Activated T-helper 1 cell treated with anti-CD3 and anti-CD28 coated beads, Interleukin-12 subunit alpha, Interleukin-12 subunit beta, Interleukin-2, Interleukin-4 antibody, amounts not matched to agents 30 ng/mL and 10 ng/mL and 1 ng/mL, durations not matched to agents 14 hours and 24 hours and 36 hours (primary cell): ENCODE data around the gene HAPLN3. TPM values are rescaled to one million over a fixed set of nuclear protein-coding genes. Genes with fewer than 3 reads are reported as not detected.
A peak's percentile ranks its signal among the peaks of the same experiment; 100 is the strongest.

Source experiments
- DNase-seq: peaks from one replicate; pipeline ENCODE4 v3.0.0; 2021; ENCODE audit warnings: low spot score
- H3K27ac Mint-ChIP-seq: one replicate; pipeline ENCODE4 v1.8.0; 2021; ENCODE audit warnings: mild to moderate bottlenecking, mixed read lengths
- H3K27me3 Mint-ChIP-seq: one replicate; pipeline ENCODE4 v1.8.0; 2022; ENCODE audit warnings: mild to moderate bottlenecking, moderate library complexity, mixed read lengths; ENCODE audit not compliant: insufficient read depth
- H3K36me3 Mint-ChIP-seq: one replicate; pipeline ENCODE4 v1.8.0; 2021; ENCODE audit warnings: low read depth, mixed read lengths
- H3K4me1 Mint-ChIP-seq: one replicate; pipeline ENCODE4 v1.8.0; 2021; ENCODE audit warnings: low read depth, mixed read lengths
- H3K4me3 Mint-ChIP-seq: one replicate; pipeline ENCODE4 v1.8.0; 2021; ENCODE audit warnings: mild to moderate bottlenecking, moderate library complexity, mixed read lengths
- H3K9me3 Mint-ChIP-seq: one replicate; pipeline ENCODE4 v1.8.0; 2021; ENCODE audit warnings: mixed read lengths
- intact Hi-C: fragments of 100-400 bp; cut with micrococcal nuclease; formaldehyde crosslinking; loops from one replicate; pipeline ENCODE4 v1.15.1; 2024
- total RNA-seq: library from RNA; stranded (reverse); gene quantifications from 2 replicates; pipeline ENCODE4 v1.2.3, GENCODE V29; 2022

Gene HAPLN3
- total RNA-seq, 1 donor from 2014 or later, result 85.8 TPM

DNA sequence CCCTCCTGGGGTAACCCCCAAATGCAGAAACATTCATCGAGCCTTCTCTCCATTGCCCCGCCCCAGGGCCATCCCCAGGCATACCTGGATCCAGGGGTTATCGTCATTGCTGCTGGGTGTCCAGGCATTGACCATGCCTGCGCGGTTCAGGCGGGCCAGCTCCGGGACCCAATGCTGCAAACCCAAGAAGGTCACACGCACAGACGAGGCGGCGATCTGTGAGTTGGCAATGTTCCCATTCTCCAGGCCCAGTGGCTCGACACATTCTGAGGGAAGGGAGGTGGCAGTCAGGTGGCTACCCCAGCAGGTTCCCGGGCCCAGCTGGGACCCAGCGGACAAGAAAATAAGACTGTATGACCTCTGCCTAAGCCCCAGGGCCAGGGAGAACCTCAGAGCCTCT, 11.8 kb upstream of the HAPLN3 start:
- Mint-ChIP-seq H3K36me3 (no peaks in the 10 kb centered on the region), H3K27ac (no peak overlapping the region), H3K9me3 (no peaks in the 10 kb centered on the region), H3K4me3 (no peak overlapping the region), H3K27me3 (peaks cover 8% of the 10 kb centered on the region), H3K4me1 (peaks cover 32% of the 10 kb centered on the region)
- DNase-seq, result no peak
- intact Hi-C loops, result no loop called here

DNA sequence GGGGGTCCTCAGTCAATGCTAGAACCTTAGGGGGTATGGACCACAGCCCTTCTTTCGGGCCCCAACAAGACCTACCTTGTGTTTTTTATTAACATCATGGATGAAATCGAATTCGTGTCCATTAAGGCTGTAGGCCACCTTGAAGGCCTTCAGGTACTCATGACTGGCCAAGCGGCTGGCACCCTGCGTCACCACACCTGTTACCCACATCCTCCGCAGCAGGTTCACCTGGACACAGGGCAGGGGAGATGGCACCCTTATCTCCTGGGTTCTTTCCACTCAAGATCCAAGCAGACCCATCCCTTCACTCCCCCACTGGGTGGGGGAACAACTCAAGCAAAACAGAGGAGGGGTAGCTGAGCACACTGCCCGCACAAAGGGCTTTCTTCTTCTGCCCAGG, 11.2 kb upstream of the HAPLN3 start:
- H3K9me3 Mint-ChIP-seq, result no peaks in the 10 kb centered on the region
- no peaks in the 10 kb centered on the region for H3K36me3 Mint-ChIP-seq
- peaks cover 4% of the 10 kb centered on the region for H3K27me3 Mint-ChIP-seq
- peaks cover 28% of the 10 kb centered on the region for H3K4me1 Mint-ChIP-seq
- no peak for DNase-seq
- intact Hi-C loops, result no loop called here
- no peak overlapping the region for H3K27ac Mint-ChIP-seq
- no peak overlapping the region for H3K4me3 Mint-ChIP-seq

DNA sequence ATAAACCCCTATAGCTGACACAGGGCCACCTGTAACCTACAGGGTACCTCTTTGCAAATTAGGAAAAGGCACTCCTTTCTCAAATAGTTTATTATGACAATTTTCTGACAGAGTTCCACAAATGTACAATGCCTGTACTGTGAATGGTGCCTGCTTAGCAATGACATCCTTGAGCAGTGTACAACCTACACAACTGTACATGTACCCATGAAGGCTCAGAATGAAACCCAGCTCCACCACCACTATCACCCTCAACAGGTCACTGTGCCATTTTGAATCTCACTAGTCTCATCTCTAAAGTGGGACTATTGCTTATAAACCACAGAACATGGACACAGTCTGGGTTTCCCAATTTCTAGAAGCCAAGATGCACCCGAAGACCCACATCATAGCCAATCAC, 10.8 kb upstream of the HAPLN3 start:
- Mint-ChIP-seq H3K27me3 (peaks cover 4% of the 10 kb centered on the region), H3K9me3 (no peaks in the 10 kb centered on the region), H3K4me3 (no peak overlapping the region), H3K27ac (no peak overlapping the region), H3K36me3 (no peaks in the 10 kb centered on the region), H3K4me1 (peaks cover 27% of the 10 kb centered on the region)
- intact Hi-C loops, result no loop called here
- no peak for DNase-seq

DNA sequence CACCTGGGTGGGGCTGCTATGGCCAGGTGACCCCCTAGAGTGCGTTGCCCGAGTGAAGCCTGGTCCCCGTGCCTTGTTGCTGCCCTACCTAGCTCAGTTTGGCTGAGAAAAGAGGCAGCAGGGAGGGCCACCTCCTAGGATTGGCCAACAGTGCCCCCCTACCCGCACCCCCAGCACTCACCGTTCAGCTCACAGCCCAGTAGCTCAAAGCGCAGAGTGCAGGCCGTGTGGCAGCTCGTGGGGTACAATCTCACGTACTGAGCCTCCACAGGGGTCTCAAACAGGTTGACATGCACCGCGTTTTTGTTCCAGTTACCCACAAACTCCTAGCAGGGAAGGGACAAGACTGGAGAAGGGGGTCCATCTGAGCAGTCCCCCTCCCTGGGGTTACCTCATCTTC, 10.2 kb upstream of the HAPLN3 start:
- Mint-ChIP-seq H3K9me3 (no peaks in the 10 kb centered on the region), H3K4me1 (peaks cover 22% of the 10 kb centered on the region), H3K27ac (no peak overlapping the region), H3K27me3 (no peaks in the 10 kb centered on the region), H3K36me3 (no peaks in the 10 kb centered on the region), H3K4me3 (no peak overlapping the region)
- intact Hi-C loops, result loop anchor here (2.0 kb wide), 1 partner anchor 183 kb away; the partner anchor contains the start of gene ABHD2
- DNase-seq, result no peak

DNA sequence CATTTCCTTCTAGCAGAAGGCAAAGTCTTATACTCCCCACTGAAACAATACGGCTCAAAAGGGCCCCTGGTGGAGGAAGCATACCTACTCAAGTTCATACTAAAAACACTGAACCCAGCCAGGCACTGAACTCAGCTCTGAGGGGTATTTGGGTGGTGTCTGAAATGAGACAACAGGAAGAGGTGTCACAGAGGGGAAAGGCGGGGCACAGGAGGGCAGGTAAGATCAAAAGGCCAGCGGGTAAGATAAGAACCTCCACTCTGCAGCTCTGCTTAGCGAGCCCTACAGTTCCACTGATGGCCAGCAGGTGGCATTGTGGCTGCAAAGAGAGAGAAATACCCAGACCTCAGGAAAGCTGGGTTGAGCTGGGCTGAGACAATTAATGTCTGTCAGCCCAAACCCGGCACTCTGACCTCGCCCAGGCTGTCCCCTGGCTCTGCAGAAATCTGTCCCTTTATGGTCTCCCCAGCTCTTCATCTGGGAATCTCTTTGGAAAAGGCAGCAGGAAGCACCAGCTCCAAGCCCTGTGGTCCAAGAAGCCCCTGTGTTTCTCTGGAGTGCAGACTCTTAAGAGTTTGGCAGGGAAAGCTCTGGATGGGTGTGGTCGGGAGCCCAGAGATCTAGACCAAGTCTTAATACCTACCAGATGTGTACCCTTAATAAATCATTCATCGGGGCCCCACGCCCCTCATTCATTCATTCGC, 9.4 kb upstream of the HAPLN3 start:
- Mint-ChIP-seq H3K27ac (peak overlapping the region; percentile 19), H3K9me3 (no peaks in the 10 kb centered on the region), H3K4me3 (no peak overlapping the region), H3K36me3 (no peaks in the 10 kb centered on the region), H3K4me1 (peaks cover 22% of the 10 kb centered on the region), H3K27me3 (no peaks in the 10 kb centered on the region)
- intact Hi-C loops, result loop anchor here (1.0 to 2.0 kb wide), 6 partner anchors 9 to 273 kb away; partner anchors contain the start of genes ABHD2 and MFGE8
- peak; percentile 86 for DNase-seq

DNA sequence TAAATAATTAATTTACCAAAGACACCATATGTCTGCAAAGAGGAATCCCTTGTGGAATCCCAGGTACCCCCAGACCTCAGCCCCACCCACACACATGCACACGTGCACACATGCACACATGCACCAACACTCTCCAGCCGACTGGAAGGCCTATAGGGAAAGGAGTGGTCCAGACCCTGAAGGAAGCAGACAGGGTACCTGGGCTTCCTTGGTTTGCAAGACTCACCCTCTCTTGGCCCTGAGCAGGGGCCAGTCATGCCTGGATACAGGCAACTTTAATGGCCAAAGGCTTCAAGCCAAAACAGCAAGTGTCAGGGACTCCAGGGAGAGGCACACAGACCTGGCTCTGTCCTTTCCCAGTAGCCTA, 8.9 kb upstream of the HAPLN3 start:
- no peaks in the 10 kb centered on the region for H3K36me3 Mint-ChIP-seq
- no peaks in the 10 kb centered on the region for H3K27me3 Mint-ChIP-seq
- H3K4me1 Mint-ChIP-seq, result peaks cover 22% of the 10 kb centered on the region
- H3K4me3 Mint-ChIP-seq, result no peak overlapping the region
- H3K9me3 Mint-ChIP-seq, result no peaks in the 10 kb centered on the region
- H3K27ac Mint-ChIP-seq, result no peak overlapping the region
- no peak for DNase-seq
- intact Hi-C loops, result loop anchor here (1.0 to 2.0 kb wide), 6 partner anchors 9 to 273 kb away; partner anchors contain the start of genes ABHD2 and MFGE8

DNA sequence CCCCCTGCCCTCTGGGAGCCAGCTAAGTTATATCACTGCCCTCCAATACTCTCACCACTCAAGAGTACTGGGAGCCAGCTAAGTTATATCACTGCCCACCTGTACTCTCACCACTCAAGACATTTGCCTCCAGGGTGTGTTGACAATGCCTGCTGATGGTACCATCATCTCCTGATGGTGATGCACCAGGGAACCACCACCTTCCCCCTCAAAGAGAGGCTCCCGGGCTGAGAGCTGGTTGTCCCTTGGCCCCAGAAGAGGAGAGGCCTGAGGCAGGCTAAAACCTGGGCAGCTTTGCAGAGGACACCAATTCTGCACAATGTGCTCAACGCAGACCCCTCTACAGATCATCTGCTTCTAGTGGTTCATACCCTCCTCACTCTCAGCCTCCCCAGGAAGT, 7.5 kb upstream of the HAPLN3 start:
- DNase-seq, result no peak
- intact Hi-C loops, result no loop called here
- Mint-ChIP-seq H3K36me3 (no peaks in the 10 kb centered on the region), H3K27me3 (no peaks in the 10 kb centered on the region), H3K9me3 (no peaks in the 10 kb centered on the region), H3K4me3 (no peak overlapping the region), H3K4me1 (peaks cover 22% of the 10 kb centered on the region), H3K27ac (no peak overlapping the region)

DNA sequence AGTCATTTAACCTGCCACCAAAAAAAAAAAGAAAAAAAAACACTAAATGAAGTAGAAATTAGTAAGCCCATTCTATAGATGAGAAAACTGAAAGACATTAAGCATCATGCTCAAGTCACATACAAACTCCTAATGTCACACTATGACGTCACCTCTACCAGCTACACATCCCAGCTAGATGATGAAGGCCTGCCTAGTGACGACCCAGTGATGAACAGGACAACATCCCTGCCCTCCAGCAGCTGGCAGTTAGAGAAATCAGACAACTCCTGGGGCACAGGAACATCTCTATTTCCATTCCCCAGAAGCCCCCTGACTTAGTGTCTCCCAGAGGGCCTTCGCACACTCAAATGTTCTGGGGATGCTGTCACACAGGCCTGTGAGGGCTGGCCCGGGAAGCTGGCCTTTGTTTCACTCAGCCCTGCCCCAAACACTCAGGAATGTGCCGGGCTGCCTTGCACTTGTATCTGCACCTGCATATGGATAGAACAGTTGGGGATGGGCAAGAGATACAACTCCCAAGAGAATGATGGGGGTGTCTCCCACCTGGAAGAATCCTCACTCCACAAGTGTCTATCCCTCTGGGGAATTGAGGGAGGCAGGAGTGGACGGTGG, 7.0 kb upstream of the HAPLN3 start:
- Mint-ChIP-seq H3K27ac (no peak overlapping the region), H3K36me3 (no peaks in the 10 kb centered on the region), H3K27me3 (no peaks in the 10 kb centered on the region), H3K4me3 (no peak overlapping the region), H3K4me1 (peaks cover 28% of the 10 kb centered on the region), H3K9me3 (no peaks in the 10 kb centered on the region)
- intact Hi-C loops, result no loop called here
- no peak for DNase-seq

DNA sequence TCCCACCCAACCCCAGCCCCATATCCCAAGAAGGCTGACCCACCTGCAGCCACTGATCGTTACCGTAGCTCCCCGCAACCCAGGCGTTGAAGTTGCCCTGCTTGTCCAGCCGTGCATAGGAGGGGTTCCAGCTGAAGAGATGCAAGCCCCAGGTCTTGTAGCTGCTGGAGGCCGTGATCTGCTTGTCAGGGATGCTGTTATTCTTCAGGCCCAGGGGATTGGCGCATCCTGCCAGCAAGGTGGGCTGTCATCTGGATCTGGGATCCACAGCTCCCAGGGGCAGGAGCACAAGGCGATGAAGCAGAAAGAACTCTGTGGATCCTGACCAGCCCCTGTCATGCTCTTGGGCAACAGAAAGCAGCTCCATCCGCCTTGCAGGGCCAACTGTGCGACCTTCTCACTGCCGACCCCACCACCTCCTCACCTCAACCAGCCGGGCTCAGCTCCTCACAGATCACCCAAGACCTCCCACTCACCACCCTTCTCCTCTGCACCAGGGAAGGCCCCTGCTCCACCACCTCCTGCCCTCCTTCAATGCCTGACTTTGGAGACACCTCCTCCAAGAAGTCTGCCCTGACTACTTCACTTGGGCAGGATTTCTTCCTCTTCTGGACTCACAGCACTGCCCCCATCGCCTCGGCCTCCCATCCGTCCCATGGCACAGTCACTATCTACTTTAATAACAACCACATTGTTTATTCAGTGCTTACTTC, 6.3 kb upstream of the HAPLN3 start:
- H3K36me3 Mint-ChIP-seq, result no peaks in the 10 kb centered on the region
- no peaks in the 10 kb centered on the region for H3K9me3 Mint-ChIP-seq
- peaks cover 34% of the 10 kb centered on the region for H3K4me1 Mint-ChIP-seq
- H3K27ac Mint-ChIP-seq, result no peak overlapping the region
- no peak for DNase-seq
- intact Hi-C loops, result no loop called here
- no peak overlapping the region for H3K4me3 Mint-ChIP-seq
- H3K27me3 Mint-ChIP-seq, result no peaks in the 10 kb centered on the region

DNA sequence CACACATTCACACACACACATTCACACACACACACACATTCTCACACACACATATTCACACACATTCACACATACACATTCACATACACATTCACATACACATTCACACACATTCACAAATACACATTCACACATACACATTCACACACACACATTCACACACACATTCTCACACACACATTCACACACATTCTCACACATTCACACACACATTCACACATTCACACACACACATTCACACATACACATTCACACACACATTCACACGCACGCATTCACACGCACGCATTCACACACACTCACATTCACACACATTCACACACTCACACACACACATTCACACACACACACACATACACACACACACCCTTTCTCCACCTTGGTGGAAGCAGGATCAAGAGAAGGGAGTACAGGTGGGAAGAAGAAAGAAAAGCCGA, 5.7 kb upstream of the HAPLN3 start:
- Mint-ChIP-seq H3K27me3 (no peaks in the 10 kb centered on the region), H3K27ac (peak overlapping the region; percentile 0)

DNA sequence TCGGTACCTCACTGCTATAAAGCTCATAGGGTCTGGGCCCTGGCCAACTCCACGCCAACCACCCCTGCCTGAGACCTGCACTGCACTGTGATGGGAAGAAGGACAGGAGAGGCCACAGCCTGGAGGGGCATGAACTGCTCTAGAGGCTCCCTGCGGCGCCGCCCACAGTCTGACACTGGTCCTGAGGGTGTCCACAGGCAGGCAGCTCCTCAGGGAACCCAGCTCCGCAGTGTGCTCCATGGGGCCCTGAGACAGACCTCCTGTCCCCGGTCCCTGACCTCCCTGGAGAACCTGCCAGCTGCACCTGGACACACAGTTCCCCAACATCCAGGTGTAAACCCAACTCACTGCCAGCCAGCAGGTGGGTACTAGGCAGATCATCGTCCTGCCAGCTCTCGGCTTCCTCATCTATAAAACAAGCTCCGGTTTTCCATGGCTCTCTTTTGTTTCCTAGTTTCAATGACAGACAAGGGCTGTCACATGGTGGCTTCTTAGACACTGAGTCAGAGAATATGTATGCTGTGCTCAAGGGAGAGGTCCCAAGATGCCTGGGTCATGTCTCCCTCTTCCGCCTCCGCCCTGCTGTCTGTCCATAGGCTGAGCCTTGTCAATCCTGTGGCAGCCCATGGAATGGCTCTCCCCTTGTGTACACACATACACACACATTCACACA, 5.1 kb upstream of the HAPLN3 start:
- Mint-ChIP-seq H3K9me3 (no peaks in the 10 kb centered on the region), H3K36me3 (no peaks in the 10 kb centered on the region), H3K27me3 (no peaks in the 10 kb centered on the region), H3K4me1 (peaks cover 36% of the 10 kb centered on the region), H3K27ac (peak overlapping the region; percentile 0), H3K4me3 (no peak overlapping the region)
- intact Hi-C loops, result no loop called here
- no peak for DNase-seq

More for the DNA sequence above, 5.7 kb upstream of the HAPLN3 start:
- H3K9me3 Mint-ChIP-seq, result no peaks in the 10 kb centered on the region
- H3K4me3 Mint-ChIP-seq, result no peak overlapping the region
- H3K36me3 Mint-ChIP-seq, result no peaks in the 10 kb centered on the region
- no peak for DNase-seq
- intact Hi-C loops, result no loop called here
- peaks cover 34% of the 10 kb centered on the region for H3K4me1 Mint-ChIP-seq

DNA sequence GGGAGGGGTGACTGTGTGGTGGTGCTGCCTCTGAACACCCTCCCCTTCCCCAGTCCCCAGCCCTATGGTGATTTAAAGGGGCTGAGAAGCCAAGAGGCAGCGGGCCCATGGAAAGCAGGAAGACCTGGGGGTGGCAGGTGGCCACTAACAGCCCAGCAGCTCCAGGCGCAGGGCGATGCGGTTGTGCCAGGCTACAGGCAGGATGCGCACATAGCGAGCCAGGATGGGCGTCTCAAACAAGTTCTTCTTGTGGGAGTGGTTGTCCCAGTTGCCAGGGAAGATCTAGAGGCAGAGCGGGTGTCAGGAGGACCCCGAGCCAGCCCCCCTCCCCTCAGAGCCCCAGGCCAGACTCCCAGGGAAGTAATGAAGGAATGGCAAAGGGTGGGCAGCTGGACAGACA, 3.9 kb upstream of the HAPLN3 start:
- peaks cover 27% of the 10 kb centered on the region for H3K4me1 Mint-ChIP-seq
- H3K4me3 Mint-ChIP-seq, result no peak overlapping the region
- intact Hi-C loops, result loop anchor here (10.0 kb wide), 2 partner anchors 346 to 436 kb away; partner anchors contain the start of genes FANCI and POLG
- DNase-seq, result no peak
- H3K27me3 Mint-ChIP-seq, result no peaks in the 10 kb centered on the region
- H3K36me3 Mint-ChIP-seq, result no peaks in the 10 kb centered on the region
- no peak overlapping the region for H3K27ac Mint-ChIP-seq
- H3K9me3 Mint-ChIP-seq, result no peaks in the 10 kb centered on the region
